G401.6 (cell line): Measurements from ENCODE around the gene IDH2.

Experiments
- FAIRE-seq: peaks from 2 replicates; lab custom pipeline; 2012; peaks lifted over from hg19 to GRCh38; lab: Jason Lieb, UNC

Gene IDH2

GRCh38 chr15:90062973-90063769, 39.1 kb downstream of the IDH2 start:
- no peak for FAIRE-seq

- no peak for FAIRE-seq
Observed at GRCh38 chr15:90062462-90062932, 39.8 kb downstream of the IDH2 start.

GRCh38 chr15:90062023-90062442, 40.2 kb downstream of the IDH2 start:
- no peak for FAIRE-seq

- no peak for FAIRE-seq
Observed at GRCh38 chr15:90060797-90061196, 41.5 kb downstream of the IDH2 start.

GRCh38 chr15:90059208-90059985, 42.9 kb downstream of the IDH2 start:
- no peak for FAIRE-seq

- no peak for FAIRE-seq
Observed at GRCh38 chr15:90058775-90059174, 43.5 kb downstream of the IDH2 start.

- no peak for FAIRE-seq
Observed at GRCh38 chr15:90058308-90058707, 44.0 kb downstream of the IDH2 start.

- FAIRE-seq = no peak
Observed at GRCh38 chr15:90056529-90056928, 45.7 kb downstream of the IDH2 start.

GRCh38 chr15:90055182-90055581, 47.1 kb downstream of the IDH2 start:
- FAIRE-seq = no peak

- no peak for FAIRE-seq
Observed at GRCh38 chr15:90054618-90055097, 47.6 kb downstream of the IDH2 start.

- no peak for FAIRE-seq
Observed at GRCh38 chr15:90053685-90054466, 48.4 kb downstream of the IDH2 start.

- no peak for FAIRE-seq
Observed at GRCh38 chr15:90051874-90052273, 50.4 kb downstream of the IDH2 start.

- FAIRE-seq = no peak
Observed at GRCh38 chr15:90049666-90050604, 52.3 kb downstream of the IDH2 start.

- no peak for FAIRE-seq
Observed at GRCh38 chr15:90049030-90049429, 53.2 kb downstream of the IDH2 start.

GRCh38 chr15:90047956-90048575, 54.2 kb downstream of the IDH2 start:
- no peak for FAIRE-seq

GRCh38 chr15:90046911-90047392, 55.3 kb downstream of the IDH2 start:
- no peak for FAIRE-seq

GRCh38 chr15:90046289-90046688, 56.0 kb downstream of the IDH2 start:
- FAIRE-seq = no peak

- FAIRE-seq = no peak
Observed at GRCh38 chr15:90044916-90045371, 57.3 kb downstream of the IDH2 start.

GRCh38 chr15:90044191-90044590, 58.1 kb downstream of the IDH2 start:
- FAIRE-seq = no peak

- FAIRE-seq = no peak
Observed at GRCh38 chr15:90043530-90044010, 58.7 kb downstream of the IDH2 start.
